Stimulated activated CD8-positive, alpha-beta memory T cell treated with anti-CD3 and anti-CD28 coated beads, Interleukin-15, amount 100 ng/mL, for 24 hours (primary cell): ENCODE results near the gene ADAM10.

Experiments
- DNase-seq: peaks from one replicate; pipeline ENCODE4 v3.0.0-alpha.2; 2020; ENCODE audit warnings: low read depth

Gene ADAM10

GRCh38 chr15:58576657-58577056 is 172.8 kb downstream of the ADAM10 start:
- no peak for DNase-seq

GRCh38 chr15:58575045-58575786 is 174.3 kb downstream of the ADAM10 start:
- no peak for DNase-seq

DNA sequence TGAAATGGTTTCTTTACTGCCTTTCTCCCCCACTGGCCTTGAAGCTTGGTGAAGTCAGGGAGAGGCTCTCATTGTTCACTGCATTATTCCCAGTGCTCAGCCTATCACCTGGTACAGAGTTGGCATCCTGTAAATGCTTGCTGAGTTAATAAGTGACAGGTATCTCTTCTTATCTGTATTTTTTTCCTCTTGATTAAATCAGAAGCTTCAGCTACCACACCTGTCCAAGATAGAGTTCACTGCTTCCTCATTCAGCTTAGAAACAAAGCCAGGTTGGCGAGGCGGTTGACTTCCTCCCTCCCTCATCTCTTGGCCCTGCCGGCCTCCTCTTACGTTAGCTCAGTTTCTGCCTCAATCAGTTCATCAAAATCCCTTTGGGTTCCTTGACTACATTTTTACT is 174.9 kb downstream of the ADAM10 start:
- no peak for DNase-seq

DNA sequence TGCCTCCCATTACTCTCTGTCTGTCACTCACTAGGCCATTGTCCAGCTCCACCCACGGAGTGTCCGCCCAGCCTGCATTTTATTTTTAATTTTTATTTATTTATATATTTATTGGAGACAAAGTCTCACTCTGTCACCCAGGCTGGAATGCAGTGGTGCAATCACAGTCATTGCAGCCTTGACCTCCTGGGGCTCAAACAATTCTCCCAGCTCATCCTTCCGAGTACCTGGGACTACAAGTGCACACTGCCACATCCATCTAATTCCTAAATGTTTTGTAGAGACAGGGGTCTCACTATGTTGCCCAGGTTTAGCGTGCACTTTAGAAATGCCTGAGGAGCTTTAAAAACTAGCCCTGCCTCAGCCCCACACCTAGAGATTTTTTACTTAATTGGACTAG is 176.2 kb downstream of the ADAM10 start:
- DNase-seq, result no peak

DNA sequence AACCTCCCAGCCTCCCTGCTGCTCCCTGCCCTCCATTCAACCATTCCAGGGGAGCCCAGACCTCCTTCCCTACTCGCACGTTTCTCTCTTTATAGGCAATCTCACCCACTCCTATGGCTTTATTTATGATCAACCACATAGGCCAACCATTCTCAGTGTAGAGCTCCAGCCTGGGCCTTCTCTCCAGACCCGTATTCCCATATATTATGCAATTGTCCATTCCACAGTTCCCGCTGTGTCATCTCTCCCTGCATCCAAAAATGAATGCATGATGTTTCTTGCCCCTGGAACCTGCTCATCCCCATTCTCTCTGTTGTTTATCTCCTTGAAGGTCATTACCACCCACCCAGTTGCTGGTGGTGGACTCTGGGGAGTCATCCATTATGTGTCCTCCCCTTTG is 177.0 kb downstream of the ADAM10 start:
- DNase-seq, result no peak

DNA sequence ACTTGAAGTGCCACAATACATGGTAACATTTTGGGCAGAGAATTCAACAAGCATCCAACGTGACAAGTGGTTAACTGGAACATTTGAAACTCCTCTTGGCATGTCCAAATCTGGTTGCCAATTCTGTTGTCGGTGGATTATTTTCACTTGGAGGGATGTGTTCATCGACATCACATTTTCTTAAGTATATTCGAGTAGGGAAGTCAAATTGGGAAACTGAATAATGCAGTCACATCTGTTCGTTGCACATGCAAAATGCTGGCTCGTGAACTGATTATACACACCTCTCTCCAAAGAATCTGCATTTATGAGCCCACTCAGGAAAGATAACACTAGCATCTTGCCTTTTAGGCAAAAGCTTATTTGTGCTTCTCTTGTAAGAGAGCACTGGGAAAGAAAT is 178.0 kb downstream of the ADAM10 start:
- no peak for DNase-seq

DNA sequence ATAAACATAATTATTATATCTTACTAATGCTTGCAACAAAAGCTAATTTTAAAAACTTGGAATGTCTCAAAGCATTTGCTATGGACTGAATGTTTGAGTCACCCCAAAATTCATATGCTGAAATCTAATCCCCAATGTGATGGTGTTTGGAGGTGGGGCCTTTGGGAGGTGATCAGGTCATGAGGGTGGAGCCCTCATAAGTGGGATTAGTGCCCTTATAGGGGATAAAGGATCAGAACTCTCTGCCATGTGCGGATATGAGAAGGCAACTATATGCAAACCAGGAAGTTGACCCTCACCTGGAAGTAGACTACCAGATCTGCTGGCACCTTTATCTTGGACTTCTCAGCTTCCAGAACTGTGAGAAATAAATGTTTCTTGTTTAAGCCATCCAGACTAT is 180.1 kb downstream of the ADAM10 start:
- no peak for DNase-seq

GRCh38 chr15:58568157-58568571 is 181.3 kb downstream of the ADAM10 start:
- no peak for DNase-seq

- DNase-seq, result no peak
These were observed 183.5 kb downstream of the ADAM10 start for GRCh38 chr15:58566029-58566428.

- no peak for DNase-seq
These were observed 183.9 kb downstream of the ADAM10 start for GRCh38 chr15:58565619-58566018.

- no peak for DNase-seq
These were observed 184.5 kb downstream of the ADAM10 start for GRCh38 chr15:58564981-58565380.

DNA sequence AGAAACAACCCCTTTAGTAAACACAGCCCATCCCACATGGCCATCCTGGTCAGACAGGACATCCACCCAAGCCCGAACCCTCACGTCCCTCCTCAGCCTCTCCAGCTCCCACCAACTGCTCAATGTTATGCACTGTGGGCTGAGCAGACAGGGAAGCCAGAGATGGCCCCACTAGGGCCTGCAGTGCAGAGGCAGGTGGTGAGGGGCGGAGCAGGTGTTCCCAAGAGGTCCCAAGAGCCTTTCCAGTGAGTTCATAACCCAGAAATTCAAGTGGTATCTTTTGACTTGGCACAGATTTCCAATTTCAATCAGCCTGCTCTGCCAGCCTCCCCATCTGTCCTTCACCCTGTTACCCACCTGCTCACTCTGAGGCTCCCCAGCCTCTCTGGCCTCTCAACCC is 187.4 kb downstream of the ADAM10 start:
- no peak for DNase-seq

DNA sequence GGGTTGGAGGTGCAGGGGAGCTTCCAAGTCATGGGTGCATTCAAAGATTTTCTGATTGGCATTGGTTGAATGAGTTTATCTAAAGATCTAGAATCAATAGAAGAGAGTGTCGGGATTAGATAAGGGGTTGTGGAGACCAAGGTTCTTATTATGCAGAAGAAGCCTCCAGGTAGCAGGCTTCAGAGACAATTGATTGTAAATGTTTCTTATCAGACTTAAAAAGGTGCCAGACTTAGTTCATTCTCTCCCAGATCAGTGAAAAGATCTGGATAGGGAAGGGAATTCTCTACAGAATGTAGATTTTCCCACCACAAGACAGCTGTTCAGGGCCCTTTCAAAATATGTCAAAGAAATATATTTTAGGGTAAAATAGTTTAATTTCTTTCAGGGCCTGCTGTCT is 188.2 kb downstream of the ADAM10 start:
- DNase-seq, result no peak

GRCh38 chr15:58559904-58560588 is 189.5 kb downstream of the ADAM10 start:
- DNase-seq, result no peak

DNA sequence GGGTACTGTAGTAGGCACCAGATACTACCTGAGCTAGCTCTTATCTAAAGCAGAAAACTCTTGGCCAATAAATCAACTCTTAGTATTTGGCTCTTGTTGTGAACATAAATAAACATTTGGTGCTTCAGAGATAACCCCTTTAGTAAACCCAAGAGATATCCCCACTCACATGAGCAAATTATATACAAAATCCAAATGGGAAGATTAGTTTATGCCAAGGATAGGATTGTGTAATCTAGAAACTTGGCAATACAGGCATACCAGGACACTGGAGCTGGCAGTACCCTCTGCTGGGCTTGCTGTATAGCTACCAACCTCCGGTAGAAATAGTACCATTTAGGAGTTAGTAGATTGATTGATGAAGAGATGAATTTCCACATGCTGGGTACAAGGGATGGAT is 190.7 kb downstream of the ADAM10 start:
- DNase-seq, result no peak

DNA sequence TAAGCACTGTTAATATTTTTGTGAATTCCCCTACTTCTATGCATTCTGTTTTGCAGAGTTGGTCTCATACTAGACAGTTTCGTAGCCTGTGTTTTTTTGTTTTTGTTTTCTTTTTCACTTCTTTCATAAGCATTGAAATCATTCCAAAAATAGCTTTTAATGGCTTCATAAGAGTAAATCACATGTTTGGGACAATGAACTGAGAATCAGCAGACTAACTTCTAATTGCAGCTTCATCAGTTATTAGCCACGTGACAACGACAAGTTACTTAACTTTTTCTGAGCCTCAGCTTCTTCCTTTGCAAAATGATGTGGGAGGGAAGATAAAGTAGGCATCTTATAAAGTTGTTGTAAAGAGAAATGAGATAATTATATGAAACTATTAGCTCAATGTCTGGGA is 193.0 kb downstream of the ADAM10 start:
- DNase-seq, result no peak

- no peak for DNase-seq
These were observed 193.5 kb downstream of the ADAM10 start for GRCh38 chr15:58556028-58556361.

DNA sequence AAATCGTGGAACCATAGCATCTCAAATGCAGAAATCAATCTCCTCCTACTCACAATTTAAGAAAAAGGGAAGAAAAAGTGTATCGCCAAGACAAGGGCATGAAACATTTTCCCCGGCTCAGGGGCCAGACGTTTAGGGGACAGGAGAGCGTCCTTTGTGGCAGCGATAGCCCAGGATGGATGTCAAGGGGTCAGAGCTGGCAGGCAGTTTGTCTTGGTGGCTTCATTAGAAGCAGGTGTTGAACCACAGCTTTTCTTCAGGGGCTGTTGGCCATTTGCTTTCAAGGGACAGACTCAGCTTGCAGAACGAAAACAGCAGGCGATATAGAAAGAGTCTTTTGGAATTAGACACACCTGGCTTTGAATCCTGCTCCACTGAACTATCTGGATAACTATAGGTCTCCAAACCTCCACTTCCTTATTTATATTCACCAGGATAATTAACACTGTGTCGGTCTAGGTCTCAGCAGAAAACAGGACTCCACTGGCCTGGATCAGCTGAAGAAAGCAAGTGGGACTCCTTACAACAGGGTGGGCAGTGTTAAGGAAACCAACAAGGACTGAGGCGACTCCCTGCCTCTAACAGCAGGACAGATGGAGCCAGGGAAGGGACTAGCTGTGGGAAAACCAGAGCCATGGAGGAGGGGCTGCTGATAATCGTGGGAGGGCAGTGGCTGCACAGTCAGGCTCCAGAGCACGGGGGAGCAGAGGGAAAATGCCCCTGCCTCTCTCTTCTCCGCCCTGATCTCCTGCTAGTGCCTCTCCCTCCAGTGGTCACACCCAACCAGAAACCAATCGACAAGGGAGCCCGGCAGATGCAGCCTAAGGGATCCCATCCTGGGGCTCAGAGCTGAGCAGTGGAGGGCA is 194.1 kb downstream of the ADAM10 start:
- no peak for DNase-seq

GRCh38 chr15:58554758-58555157 is 194.7 kb downstream of the ADAM10 start:
- DNase-seq, result no peak

DNA sequence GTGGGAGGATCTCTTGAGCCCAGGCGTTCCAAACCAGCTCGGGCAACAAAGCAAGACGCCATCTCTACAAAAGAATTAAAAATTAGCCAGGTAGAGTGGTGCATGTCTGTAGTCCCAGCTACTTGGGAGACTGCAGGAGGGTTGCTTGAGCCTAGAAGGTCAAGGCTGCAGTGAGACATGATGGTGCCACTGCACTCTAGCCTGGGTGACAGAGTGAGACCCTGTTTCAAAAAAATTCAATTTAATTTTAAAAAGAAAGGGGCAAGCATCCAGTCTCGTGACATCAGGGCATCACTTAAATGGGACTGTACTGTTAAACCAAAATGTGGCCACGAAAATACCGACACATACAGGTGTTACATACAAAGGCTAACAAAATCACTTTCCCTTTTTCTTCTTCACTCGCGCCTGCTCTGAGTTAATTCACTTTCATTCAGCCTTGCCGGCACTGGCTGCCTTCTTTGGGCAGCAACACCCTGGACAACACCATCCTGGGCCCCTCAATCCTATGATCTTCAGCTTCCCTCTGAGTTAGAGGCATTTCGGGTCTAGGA is 196.1 kb downstream of the ADAM10 start:
- DNase-seq, result no peak

- DNase-seq, result no peak
These were observed 196.8 kb downstream of the ADAM10 start for GRCh38 chr15:58552505-58553364.
